HEK293T (cell line): ENCODE measurements around the gene BGLAP.

ENCODE experiments used
- ARNT ChIP-seq: fragments of 450-650 bp; IDR thresholded peaks from 2 replicates; pipeline ENCODE4 v1.6.1; 2017; ENCODE audit warnings: mild to moderate bottlenecking
- BHLHE40 ChIP-seq: fragments of 450-650 bp; IDR thresholded peaks from 2 replicates; pipeline ENCODE4 v1.6.1; 2016; ENCODE audit warnings: mild to moderate bottlenecking, moderate library complexity, borderline replicate concordance
- FOXM1 ChIP-seq: fragments of 450-650 bp; IDR thresholded peaks from 2 replicates; pipeline ENCODE4 v1.6.1; 2017; ENCODE audit warnings: mild to moderate bottlenecking, borderline replicate concordance
- SP1 ChIP-seq: fragments of 450-650 bp; IDR thresholded peaks from 2 replicates; pipeline ENCODE4 v1.6.1; 2017
- SUZ12 ChIP-seq: fragments of 450-650 bp; IDR thresholded peaks from 2 replicates; pipeline ENCODE4 v1.6.1; 2016; ENCODE audit warnings: mild to moderate bottlenecking
- TARDBP ChIP-seq: fragments of 450-650 bp; IDR thresholded peaks from 2 replicates; pipeline ENCODE4 v1.6.1; 2016
- ZNF384 ChIP-seq: fragments of 450-650 bp; IDR thresholded peaks from 2 replicates; pipeline ENCODE4 v1.6.1; 2016

- TF ChIP-seq FOXM1 (no peak), ZNF384 (no peak), ARNT (no peak), SP1 (no peak), SUZ12 (no peak), BHLHE40 (no peak), TARDBP (no peak)
Measured at GRCh38 chr1:156276966-156277381, 35.0 kb downstream of the BGLAP start.
